Measurements from ENCODE around the gene CACNG8.

The CACNG8 gene

GRCh38 chr19:53992211-53992610, 29.5 kb downstream of the CACNG8 start:
- no peak for DNase-seq (ENCODE audit: low read depth, low spot score)

DNA sequence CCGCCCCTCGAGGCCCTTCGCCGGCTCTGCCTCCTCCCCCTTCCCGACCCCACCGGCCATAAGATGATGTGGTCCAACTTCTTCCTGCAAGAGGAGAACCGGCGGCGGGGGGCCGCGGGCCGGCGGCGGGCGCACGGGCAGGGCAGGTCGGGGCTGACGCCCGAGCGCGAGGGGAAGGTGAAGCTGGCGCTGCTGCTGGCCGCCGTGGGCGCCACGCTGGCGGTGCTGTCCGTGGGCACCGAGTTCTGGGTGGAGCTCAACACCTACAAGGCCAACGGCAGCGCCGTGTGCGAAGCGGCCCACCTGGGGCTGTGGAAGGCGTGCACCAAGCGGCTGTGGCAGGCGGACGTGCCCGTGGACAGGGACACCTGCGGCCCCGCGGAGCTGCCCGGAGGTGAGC, 30.1 kb downstream of the CACNG8 start:
- DNase-seq (ENCODE audit: low read depth, low spot score), result no peak

DNA sequence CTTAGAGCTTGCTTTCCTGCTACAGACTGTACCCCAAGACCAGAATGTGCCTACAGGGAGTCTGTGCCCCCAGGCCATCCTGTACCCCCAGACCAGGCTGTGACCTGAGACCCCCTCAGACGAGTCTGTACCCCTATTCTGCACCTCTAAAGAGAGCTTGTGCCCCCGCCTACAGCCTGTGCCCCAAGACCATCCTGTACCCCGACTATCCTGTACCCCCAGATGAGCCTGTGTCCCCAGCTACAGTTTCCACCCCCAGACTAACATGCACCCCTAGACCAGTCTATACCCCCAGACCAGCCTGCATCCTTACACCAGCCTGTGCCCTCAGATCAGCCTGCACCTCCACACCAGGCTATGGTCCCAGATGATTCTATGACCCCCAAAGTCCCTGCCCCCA, 30.7 kb downstream of the CACNG8 start:
- no peak for DNase-seq (ENCODE audit: low read depth, low spot score)

DNA sequence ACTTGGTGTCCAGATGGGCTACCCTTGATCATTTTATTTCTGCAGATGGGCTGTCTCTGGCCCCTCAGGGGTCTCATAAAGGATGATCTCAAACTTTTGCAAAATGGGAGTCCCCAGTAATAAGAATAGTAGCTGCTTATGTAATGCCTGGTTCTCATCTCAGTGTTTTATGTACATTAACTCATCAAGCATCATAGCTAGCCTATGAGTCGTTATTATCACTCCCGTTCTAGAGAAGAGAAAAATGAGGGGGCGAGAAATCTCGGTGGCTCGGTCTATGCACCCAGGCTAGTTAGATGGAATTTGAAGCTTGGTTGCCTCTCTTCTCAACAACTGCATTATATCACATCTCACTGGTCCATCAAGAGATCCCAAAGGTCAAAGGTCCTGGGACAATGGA, 32.1 kb downstream of the CACNG8 start:
- DNase-seq (ENCODE audit: low read depth, low spot score), result no peak

DNA sequence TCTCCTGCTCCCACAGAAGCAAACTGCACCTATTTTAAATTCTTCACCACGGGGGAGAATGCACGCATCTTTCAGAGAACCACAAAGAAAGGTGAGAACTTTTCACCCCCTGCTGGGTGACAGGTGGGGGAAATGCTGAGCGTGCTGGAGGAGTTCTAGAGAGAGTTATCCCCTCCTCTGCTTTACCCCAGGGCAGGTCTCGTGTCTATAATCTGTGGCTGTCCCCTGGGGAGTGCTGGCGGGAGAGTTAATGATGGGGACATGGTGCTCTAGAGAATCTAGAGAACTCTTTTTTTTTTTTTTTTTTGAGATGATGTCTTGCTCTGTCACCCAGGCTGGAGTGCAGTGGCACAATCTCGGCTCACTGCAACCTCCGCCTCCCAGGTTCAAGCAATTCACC, 35.5 kb downstream of the CACNG8 start:
- DNase-seq (ENCODE audit: low read depth, low spot score), result no peak

- DNase-seq (ENCODE audit: low read depth, low spot score), result no peak
These were observed 37.0 kb downstream of the CACNG8 start for GRCh38 chr19:53999694-54000093.

DNA sequence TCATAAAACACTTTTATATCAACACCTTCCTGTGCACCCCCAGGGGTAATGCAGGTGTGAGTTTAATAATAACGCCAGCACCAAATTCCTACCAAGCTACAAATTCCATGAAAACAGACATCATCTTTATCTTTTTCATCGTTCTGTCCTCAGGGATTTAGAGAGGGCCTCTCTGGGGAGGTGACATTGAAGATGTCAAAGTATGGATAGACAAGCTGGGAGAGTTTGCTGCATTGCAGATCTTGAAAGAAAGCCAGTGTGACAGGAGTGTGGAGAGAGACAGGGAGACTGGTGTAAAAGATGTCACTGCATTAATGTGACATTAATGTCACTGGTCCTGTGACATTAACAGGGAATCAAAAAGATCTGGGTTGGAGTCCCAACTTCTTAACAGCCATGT, 38.8 kb downstream of the CACNG8 start:
- no peak for DNase-seq (ENCODE audit: low read depth, low spot score)

DNA sequence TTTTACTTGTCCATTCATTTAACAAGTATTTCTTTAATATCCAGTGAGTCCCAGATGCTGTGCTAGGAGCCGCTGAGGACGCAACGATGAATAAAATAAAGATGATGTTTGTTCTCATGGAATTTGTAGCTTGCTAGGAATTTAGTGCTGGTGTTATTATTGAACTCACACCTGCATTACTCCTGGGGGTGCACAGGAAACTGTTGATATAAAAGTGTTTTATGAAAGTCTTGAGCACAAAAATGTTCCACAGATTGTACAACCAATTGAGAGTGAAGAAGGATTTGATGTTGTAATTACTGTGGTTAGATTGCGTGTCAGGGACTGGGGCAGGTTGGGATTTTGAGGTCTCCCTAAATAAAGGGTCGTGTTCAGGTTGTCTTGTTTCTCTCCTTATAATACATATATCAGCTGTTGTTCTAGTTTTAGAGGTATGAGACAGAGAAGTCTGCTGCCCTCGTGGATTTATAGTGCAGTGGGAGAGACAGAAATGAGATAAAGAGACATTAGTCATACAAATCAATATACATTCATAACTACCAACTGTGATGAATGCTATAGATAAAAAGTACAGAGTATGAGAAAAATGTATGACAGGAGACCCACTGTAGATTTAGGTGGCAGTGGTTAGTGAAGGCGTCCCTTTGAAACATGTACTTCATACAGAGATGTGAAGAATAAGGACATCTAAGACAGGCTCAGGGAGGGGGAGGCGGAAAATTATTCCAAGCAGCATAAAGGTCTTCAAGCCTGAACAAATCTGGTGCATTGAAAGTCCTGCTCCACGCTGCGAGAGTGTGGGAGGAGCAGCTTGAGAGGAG, 40.0 kb downstream of the CACNG8 start:
- no peak for DNase-seq (ENCODE audit: low read depth, low spot score)

DNA sequence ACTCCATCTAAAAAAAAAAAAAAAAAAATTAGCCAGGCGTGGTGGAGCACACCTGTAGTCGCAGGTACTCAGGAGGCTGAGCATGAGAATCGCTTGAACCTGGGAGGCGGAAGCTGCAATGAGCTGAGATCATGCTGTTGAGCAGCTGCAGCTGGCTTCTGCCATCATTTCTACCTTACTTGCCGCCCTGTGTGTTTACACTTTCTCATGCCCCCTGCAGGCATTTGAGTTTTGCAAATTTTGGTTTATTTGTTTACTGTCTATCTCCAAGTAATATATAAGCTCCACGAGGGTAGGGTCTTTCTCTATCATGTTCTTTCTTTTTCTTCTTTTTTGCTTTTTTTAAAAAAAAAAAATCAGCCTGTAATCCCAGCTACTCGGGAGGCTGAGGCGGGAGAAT, 46.7 kb downstream of the CACNG8 start:
- no peak for DNase-seq (ENCODE audit: low read depth, low spot score)

DNA sequence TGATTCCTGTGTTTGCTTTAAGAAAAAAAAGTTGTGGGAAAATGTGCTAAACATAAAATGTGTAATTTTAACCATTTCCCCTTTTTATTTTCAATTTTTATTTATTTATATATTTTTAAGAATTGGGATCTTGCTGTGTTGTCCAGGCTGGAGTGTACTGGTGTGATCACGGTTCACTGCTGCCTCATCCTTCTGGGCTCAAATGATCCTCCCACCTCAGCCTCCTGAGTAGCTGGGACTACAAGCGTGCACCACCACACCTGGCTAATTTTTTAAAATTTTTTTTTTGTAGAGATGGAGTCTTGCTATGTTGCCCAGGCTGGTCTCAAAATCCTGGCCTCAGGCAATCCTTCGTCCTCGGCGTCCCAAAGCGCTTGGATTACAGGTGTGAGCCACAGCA, 47.7 kb downstream of the CACNG8 start:
- DNase-seq (ENCODE audit: low read depth, low spot score), result no peak

DNA sequence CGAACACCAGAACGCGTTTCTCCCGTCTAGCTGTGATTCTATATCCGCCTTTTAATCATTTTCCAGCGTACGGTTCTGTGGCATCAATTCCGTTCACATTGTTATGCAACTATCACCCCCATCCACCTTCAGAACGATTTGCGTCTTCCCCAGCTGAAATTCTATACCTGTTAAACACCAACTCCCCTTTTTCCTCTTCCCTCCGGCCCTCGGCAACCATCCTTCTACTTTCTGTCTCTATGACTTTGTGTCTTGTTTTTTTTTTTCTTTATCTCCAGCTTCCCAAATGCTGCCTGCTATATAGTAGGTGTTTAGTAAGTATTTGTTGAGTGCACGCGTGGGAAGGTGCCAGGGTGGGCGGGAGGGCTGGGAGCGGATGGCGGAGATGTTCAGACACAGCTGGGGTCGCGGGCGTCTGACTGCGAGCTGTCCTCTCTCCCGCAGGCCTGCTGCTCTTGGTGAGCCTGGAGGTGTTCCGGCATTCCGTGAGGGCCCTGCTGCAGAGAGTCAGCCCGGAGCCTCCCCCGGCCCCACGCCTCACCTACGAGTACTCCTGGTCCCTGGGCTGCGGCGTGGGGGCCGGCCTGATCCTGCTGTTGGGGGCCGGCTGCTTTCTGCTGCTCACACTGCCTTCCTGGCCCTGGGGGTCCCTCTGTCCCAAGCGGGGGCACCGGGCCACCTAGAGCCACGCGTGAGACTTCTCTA, 48.9 kb downstream of the CACNG8 start:
- DNase-seq (ENCODE audit: low read depth, low spot score), result no peak

DNA sequence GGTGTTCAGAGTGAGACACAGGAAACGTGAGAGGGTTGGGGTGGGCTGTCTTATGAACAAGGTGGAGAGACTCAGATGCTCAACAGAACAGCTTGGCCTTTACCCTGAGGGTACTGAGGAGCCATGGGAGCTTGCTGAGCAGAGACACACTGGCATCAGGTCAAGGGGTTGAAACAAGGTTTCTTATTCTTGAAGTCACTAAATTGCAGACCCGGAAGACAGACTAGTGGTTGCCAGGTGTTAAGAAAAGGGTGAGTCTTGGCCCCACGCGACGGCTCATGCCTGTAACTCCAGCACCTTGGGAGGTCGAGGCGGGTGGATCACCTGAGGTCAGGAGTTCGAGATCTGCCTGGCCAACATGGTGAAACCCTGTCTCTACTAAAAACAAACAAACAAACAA, 51.1 kb downstream of the CACNG8 start:
- no peak for DNase-seq (ENCODE audit: low read depth, low spot score)

DNA sequence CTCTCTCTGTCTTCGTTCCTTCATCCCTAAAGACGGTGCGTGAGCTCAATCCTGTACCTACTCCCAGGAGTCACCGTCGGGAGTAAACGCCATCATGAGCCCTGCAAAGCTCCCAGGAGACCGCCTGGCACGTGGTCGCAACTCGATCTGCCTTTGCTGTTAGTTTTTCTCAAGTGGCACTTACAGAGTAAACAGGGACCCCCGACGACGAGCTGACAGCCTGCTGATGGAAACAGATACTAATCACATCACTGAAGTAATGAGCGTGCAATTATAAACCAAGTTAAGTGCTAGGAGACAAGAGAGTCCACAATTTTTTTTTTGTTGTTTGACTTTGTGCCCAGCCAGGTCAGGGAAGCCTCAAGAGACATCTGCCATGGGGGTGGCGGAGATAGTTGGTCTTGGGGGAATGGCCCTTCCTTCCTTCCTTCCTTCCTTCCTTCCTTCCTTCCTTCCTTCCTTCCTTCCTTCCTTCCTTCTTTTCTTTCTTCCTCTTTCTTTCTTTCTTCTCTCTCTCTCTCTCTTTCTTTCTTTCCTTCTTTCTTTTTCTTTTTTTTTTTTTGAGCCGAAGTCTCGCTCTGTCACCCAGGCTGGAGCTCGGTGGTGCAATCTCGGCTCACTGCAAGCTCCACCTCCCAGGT, 52.3 kb downstream of the CACNG8 start:
- no peak for DNase-seq (ENCODE audit: low read depth, low spot score)

- no peak for DNase-seq (ENCODE audit: low read depth, low spot score)
These were observed 54.5 kb downstream of the CACNG8 start for GRCh38 chr19:54017261-54017660.

DNA sequence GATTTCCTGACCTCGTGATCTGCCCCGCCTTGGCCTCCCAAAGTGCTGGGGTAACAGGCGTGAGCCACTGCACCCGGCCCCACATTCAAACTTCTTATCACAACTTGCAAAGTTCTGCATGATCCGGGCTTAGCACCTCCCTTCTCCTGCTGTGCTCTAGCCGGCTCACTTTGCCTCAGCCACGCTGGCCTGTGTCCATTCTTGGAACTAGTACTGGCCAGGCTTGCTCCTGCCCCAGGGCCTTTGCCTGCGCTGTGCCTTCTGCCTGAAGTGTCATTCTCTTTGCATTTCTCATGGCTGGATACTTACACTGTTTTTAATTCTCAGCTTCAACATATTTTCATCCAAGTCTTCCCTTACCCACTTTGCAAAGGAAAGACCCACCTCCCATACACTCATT, 58.6 kb downstream of the CACNG8 start:
- DNase-seq (ENCODE audit: low read depth, low spot score), result no peak

- DNase-seq (ENCODE audit: low read depth, low spot score), result no peak
These were observed 59.2 kb downstream of the CACNG8 start for GRCh38 chr19:54021932-54022331.

- no peak for DNase-seq (ENCODE audit: low read depth, low spot score)
These were observed 60.5 kb downstream of the CACNG8 start for GRCh38 chr19:54023191-54023590.

DNA sequence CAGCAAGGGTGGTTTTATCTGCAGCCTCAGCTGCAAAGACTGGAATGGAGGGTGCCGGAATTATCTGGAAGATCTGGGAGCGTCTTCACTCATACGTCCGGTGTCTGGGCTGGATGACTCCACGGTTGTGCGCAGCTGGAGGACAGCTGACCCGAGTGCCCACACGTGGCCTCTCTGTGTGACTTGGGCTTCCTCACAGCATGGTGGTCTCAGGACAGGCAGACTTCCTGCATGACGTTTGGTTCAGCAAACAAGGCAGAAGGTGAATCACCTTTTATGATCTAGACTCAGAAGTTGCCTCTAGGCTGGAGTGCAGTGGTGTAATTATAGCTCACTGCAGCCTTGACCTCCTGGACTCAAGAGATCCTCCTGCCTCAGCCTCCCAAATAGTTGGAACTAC, 61.9 kb downstream of the CACNG8 start:
- DNase-seq (ENCODE audit: low read depth, low spot score), result no peak

DNA sequence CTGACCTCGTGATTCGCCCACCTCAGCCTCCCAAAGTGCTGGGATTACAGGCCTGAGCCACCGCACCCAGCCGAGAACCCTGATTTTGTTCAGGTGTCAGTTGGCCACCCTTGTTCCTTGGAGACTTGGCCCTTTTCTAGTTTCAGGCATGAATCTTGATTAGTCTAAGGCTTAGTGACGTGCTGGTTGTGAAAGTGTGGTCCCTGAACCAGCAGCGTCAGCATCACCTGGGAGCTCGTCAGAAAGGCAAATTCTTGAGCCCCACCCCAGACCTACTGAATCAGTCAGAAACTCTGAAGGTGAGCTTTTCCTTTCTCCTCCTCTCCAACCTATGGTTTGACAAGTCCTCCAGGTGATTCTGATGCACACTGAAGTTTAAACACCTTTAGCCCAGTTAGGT, 63.9 kb downstream of the CACNG8 start:
- DNase-seq (ENCODE audit: low read depth, low spot score), result no peak

DNA sequence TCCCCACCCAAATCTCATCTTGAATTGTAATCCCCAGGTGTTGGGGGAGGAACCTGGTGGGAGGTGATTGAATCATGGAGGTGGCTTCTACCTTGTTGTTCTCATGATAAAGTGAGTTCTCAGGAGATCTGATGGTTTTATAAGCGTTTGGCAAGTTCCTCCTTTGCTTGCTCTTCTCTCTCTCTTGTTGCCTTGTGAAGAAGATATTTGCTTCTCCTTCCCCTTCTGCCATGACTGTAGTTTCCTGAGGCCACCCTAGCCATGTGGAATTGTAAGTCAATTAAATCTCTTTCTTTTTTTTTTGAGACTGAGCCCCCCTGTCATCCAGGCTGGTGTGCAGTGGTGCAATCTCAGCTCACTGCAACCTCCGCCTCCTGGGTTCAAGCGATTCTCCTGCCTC, 66.6 kb downstream of the CACNG8 start:
- no peak for DNase-seq (ENCODE audit: low read depth, low spot score)

DNA sequence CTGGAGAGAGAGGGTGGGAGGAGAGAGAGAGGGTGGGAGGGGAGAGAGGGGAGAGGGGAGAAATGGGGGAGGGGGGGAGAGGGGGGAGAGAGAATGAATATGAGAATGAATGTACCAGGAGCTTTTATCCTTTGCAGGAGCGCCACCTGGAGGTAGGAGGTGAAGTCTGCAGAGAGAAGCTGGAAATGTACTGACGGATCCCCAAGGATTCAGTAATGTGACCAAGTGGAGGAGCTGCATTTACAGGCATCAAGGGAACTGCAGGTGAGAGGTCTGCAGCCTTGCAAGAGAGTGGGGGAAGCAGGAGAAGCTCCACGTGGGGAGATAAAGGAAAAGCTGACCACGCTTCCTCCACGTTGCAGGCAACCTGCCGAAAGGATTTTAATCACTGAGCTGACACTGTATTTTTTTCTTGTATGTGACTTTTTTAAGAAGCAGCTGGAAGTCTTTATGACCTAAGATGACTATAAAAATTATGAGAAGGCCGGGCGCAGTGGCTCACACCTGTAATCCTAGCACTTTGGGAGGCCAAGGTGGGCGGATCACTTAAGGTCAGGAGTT, 67.3 kb downstream of the CACNG8 start:
- no peak for DNase-seq (ENCODE audit: low read depth, low spot score)

DNA sequence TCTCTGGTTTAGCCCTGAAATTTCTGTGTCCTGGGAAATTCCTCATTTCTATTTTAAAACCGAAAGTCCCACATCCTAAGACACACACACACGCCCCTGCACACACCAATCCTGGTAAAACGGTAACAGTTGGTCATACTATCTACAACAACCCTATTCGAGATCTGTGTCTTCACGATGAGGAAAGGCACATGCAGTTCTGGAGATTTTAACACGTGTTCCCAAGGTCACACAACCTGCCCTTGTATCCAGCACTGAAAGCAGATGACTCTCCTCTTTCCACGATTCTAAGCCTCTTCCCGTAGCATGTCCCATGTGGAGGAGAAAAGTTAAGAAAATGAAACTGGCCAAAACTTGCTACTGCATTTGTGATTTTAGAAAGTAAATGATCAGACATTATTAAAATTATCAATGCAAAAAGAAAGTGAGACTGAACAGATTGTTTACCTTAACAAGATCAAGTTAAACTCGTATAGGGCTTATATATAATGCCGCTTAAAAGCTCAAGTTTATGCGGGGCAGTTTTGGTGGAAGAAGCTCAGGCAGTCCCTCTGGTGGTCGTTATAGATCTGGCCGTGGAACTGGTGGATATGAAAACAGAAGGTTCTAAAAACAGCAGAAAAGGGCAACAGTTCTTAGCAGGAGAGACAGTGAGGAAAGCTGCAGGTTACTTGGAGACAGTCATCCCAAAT, 68.3 kb downstream of the CACNG8 start:
- DNase-seq (ENCODE audit: low read depth, low spot score), result no peak
